Endothelial cell (in vitro differentiated cells): ENCODE data around the gene MPHOSPH6. TPM values are rescaled to one million over a fixed set of nuclear protein-coding genes. Genes with fewer than 3 reads are reported as not detected.
"Not testable (repeated sequence)": the region's sequence is repeated elsewhere in the genome, so short reads cannot be mapped to it uniquely, and the experiment has no call there.

Experiments used
- DNase-seq: peaks from one replicate; pipeline ENCODE4 v3.0.0; 2021; ENCODE audit warnings: low spot score
- H3K27ac Mint-ChIP-seq: one replicate; pipeline ENCODE4 v1.8.0; 2021; ENCODE audit warnings: mixed read lengths, inconsistent platforms; ENCODE audit not compliant: unreplicated experiment
- H3K27me3 Mint-ChIP-seq: one replicate; pipeline ENCODE4 v1.8.0; 2021; ENCODE audit warnings: mild to moderate bottlenecking, moderate library complexity, mixed read lengths, inconsistent platforms; ENCODE audit not compliant: unreplicated experiment
- H3K36me3 Mint-ChIP-seq: one replicate; pipeline ENCODE4 v1.8.0; 2021; ENCODE audit warnings: mild to moderate bottlenecking, low read depth, mixed read lengths, inconsistent platforms; ENCODE audit not compliant: unreplicated experiment
- H3K4me1 Mint-ChIP-seq: one replicate; pipeline ENCODE4 v1.8.0; 2021; ENCODE audit warnings: mild to moderate bottlenecking, mixed read lengths, inconsistent platforms; ENCODE audit not compliant: unreplicated experiment
- H3K4me3 Mint-ChIP-seq: one replicate; pipeline ENCODE4 v1.8.0; 2021; ENCODE audit warnings: mild to moderate bottlenecking, mixed read lengths, inconsistent platforms; ENCODE audit not compliant: unreplicated experiment
- H3K9me3 Mint-ChIP-seq: one replicate; pipeline ENCODE4 v1.8.0; 2021; ENCODE audit warnings: mixed read lengths, inconsistent platforms; ENCODE audit not compliant: unreplicated experiment
- CTCF ChIP-seq: fragments of 200-600 bp; sonication (generic); IDR thresholded peaks from one replicate; pipeline ENCODE4 v1.5.0; 2021; ENCODE audit warnings: antibody characterized with exemption; ENCODE audit not compliant: unreplicated experiment
- total RNA-seq: library from RNA; stranded (reverse); fragmentation: NEBNext Ultra II Directional; extraction: Animal tissue kit (Norgen Biotek cat#: 25700); gene quantifications from one replicate; pipeline ENCODE4 v1.2.1, GENCODE V29; 2021; ENCODE audit not compliant: unreplicated experiment

Gene MPHOSPH6
- total RNA-seq, 1 donor from 2014 or later: 18.5 TPM

- no peak overlapping the region for H3K27ac Mint-ChIP-seq
- H3K9me3 Mint-ChIP-seq: no peaks in the 10 kb centered on the region
- no peaks in the 10 kb centered on the region for H3K4me1 Mint-ChIP-seq
- TF ChIP-seq CTCF: no peak
- H3K27me3 Mint-ChIP-seq: no peaks in the 10 kb centered on the region
- no peak for DNase-seq
- H3K36me3 Mint-ChIP-seq: no peaks in the 10 kb centered on the region
- H3K4me3 Mint-ChIP-seq: no peak overlapping the region
Observed at GRCh38 chr16:82118749-82119148, 51.3 kb downstream of the MPHOSPH6 start.

GRCh38 chr16:82116535-82116934 lies 53.5 kb downstream of the MPHOSPH6 start:
- no peak for TF ChIP-seq CTCF
- H3K27me3 Mint-ChIP-seq: no peaks in the 10 kb centered on the region
- H3K27ac Mint-ChIP-seq: no peak overlapping the region
- no peaks in the 10 kb centered on the region for H3K4me1 Mint-ChIP-seq
- H3K36me3 Mint-ChIP-seq: no peaks in the 10 kb centered on the region
- no peaks in the 10 kb centered on the region for H3K9me3 Mint-ChIP-seq
- H3K4me3 Mint-ChIP-seq: no peak overlapping the region
- no peak for DNase-seq

GRCh38 chr16:82113741-82114140 lies 56.3 kb downstream of the MPHOSPH6 start:
- Mint-ChIP-seq H3K27ac (no peak overlapping the region), H3K4me3 (no peak overlapping the region), H3K4me1 (no peaks in the 10 kb centered on the region), H3K27me3 (peaks cover 2% of the 10 kb centered on the region), H3K36me3 (no peaks in the 10 kb centered on the region), H3K9me3 (no peaks in the 10 kb centered on the region)
- no peak for TF ChIP-seq CTCF
- DNase-seq: no peak

GRCh38 chr16:82111944-82112343 lies 58.1 kb downstream of the MPHOSPH6 start:
- no peak for TF ChIP-seq CTCF
- Mint-ChIP-seq H3K36me3 (no peaks in the 10 kb centered on the region), H3K27ac (no peak overlapping the region), H3K27me3 (peaks cover 2% of the 10 kb centered on the region), H3K4me1 (no peaks in the 10 kb centered on the region), H3K4me3 (no peak overlapping the region), H3K9me3 (no peaks in the 10 kb centered on the region)
- DNase-seq: no peak

GRCh38 chr16:82109266-82109665 lies 60.8 kb downstream of the MPHOSPH6 start:
- H3K27me3 Mint-ChIP-seq, H3K27ac Mint-ChIP-seq, H3K4me1 Mint-ChIP-seq, H3K36me3 Mint-ChIP-seq, H3K9me3 Mint-ChIP-seq, DNase-seq, H3K4me3 Mint-ChIP-seq: not testable (repeated sequence)

GRCh38 chr16:82108774-82109173 lies 61.2 kb downstream of the MPHOSPH6 start:
- no peak overlapping the region for H3K27ac Mint-ChIP-seq
- H3K9me3 Mint-ChIP-seq: no peaks in the 10 kb centered on the region
- TF ChIP-seq CTCF: no peak
- H3K36me3 Mint-ChIP-seq: no peaks in the 10 kb centered on the region
- no peak for DNase-seq
- H3K27me3 Mint-ChIP-seq: peaks cover 2% of the 10 kb centered on the region
- H3K4me3 Mint-ChIP-seq: no peak overlapping the region
- no peaks in the 10 kb centered on the region for H3K4me1 Mint-ChIP-seq
